Heart left ventricle (tissue), 16 donors: ENCODE measurements around the gene ZNF784. TPM values are rescaled to one million over a fixed set of nuclear protein-coding genes. Genes with fewer than 3 reads are reported as not detected.
A peak's percentile ranks its signal among the peaks of the same experiment; 100 is the strongest.

Source experiments
- ATAC-seq, 4 donors: fragments of 200-7000 bp; cut with Tn5 transposase; one replicate each; pipeline ENCODE4 v1.9.1; 2020 to 2022; ENCODE audit warnings: moderate library complexity in 4 of 4, mild to moderate bottlenecking in 3 of 4, moderate number of reproducible peaks in 1 of 4
- DNase-seq, 5 donors: peaks; one replicate each; pipeline ENCODE4 v3.0.0-alpha.2; 2020
- H3K27ac ChIP-seq, 12 donors: fragments of 200-600 bp; sonication (generic) in 4 of 12; one replicate each; pipeline versions ENCODE4 v1.5.0 to v1.8.0; 2016 to 2022; ENCODE audit warnings: mild to moderate bottlenecking in 2 of 12
- H3K27me3 ChIP-seq, 9 donors: fragments of 200-600 bp; sonication (generic) in 2 of 9; one replicate each; pipeline versions ENCODE4 v1.5.1 to v1.8.0; 2016 to 2022; ENCODE audit warnings: mild to moderate bottlenecking in 3 of 9
- H3K36me3 ChIP-seq, 9 donors: fragments of 200-600 bp; sonication (generic) in 2 of 9; one replicate each; pipeline versions ENCODE4 v1.5.0 to v1.8.0; 2018 to 2022; ENCODE audit warnings: mild to moderate bottlenecking in 2 of 9
- H3K4me1 ChIP-seq, 12 donors: fragments of 200-600 bp; sonication (generic) in 4 of 12; one replicate each; pipeline versions ENCODE4 v1.5.0 to v1.8.0; 2016 to 2022; ENCODE audit warnings: mild to moderate bottlenecking in 3 of 12
- H3K4me3 ChIP-seq, 12 donors: fragments of 200-600 bp; sonication (generic) in 4 of 12; one replicate each; pipeline versions ENCODE4 v1.5.0 to v1.8.0; 2017 to 2022; ENCODE audit warnings: mild to moderate bottlenecking in 9 of 12, moderate library complexity in 4 of 12
- H3K9me3 ChIP-seq, 12 donors: fragments of 200-600 bp; sonication (generic) in 4 of 12; one replicate each; pipeline versions ENCODE4 v1.5.0 to v1.8.0; 2016 to 2022; ENCODE audit warnings: mild to moderate bottlenecking in 1 of 12
- CTCF ChIP-seq, 12 donors: fragments of 200-600 bp; sonication (generic) in 4 of 12; IDR thresholded peaks; one replicate each; pipeline versions ENCODE4 v1.5.0 to v1.8.0; 2018 to 2022; ENCODE audit warnings: antibody characterized with exemption in 12 of 12, mild to moderate bottlenecking in 5 of 12
- POLR2A ChIP-seq, 2 donors: fragments of 450-650 bp; IDR thresholded peaks; one replicate each; pipeline ENCODE4 v1.6.1; 2017; ENCODE audit warnings: antibody characterized with exemption in 2 of 2, mild to moderate bottlenecking in 2 of 2, moderate library complexity in 2 of 2
- WGBS, 4 donors: extraction: QIAGEN DNeasy Blood & Tissue Kit in 2 of 4; methylation state at CpG; one replicate each; pipeline versions ENCODE4 v1.1.5 to v1.1.7; 2013 to 2018; 5-methylcytosine and 5-hydroxymethylcytosine counted together
- intact Hi-C, 10 donors: fragments of 100-400 bp; cut with DNase I; formaldehyde crosslinking; loops; one replicate each; pipeline versions ENCODE4 v1.11.1 to v1.14.2; 2022
- polyA plus RNA-seq, 2 donors: library from polyadenylated mRNA; stranded (reverse); fragments of 200-250 nt; gene quantifications; one replicate each; pipeline ENCODE4 v1.2.3, GENCODE V29; 2013
- total RNA-seq, 9 donors: library from RNA; depleted of rRNA in 2 of 9; stranded (reverse); fragments of >200 nt in 2 of 9; fragmentation: NEBNext Ultra II Directional in 3 of 9; extraction: Animal tissue kit (Norgen Biotek cat#: 25700) in 3 of 9; gene quantifications; one replicate each; pipeline versions ENCODE4 v1.1.0 to v1.2.4, GENCODE V29; 2016 to 2023
- donor health status: ischemic (EF 13 %, LVEDD 7.1; RV severe dilation, severe dysfunction).
- donor health status: healthy with polysubstance abuse.
- donor health status: DM: no; HTN: yes; CAD: no.
- donor health status: DM: no; HTN: no; CAD: no.
- donor health status: ischemic (EF 25% LVEDD 6.9; RV normal size, moderate dysfunction).
- donor health status: ischemic (EF 25% LVEDD 5.7; RV mildly dilated, moderate dysfunction).
- donor health status: healthy.
- donor health status: DM: yes; HTN: yes; CAD: no.
- donor health status: ischemic (EF 35%, LVEDD 5.7; RV mildly dilated, moderate dysfunction).
- donor health status: nonischemic (EF 11% LVEDD 7.7; RV severe dilation, severe dysfunction).
- donor health status: DM: yes; HTN: yes; CAD: no.
- donor health status: PGD.
- donor health status: ischemic (EF 29% LVEDD 5.4; RV normal size, mild dysfunction).
- donor health status: nonischemic (EF 23%, LVEDD 6.1; RV moderate dilation, normal function).

The ZNF784 gene
- total and polyA plus RNA-seq, 11 donors, result 6.7 to 15.8 (median 9.2) TPM

- 85 to 90% (median 88%) methylated on average over 9 of the region's 9 CpGs for WGBS, 4 donors
- H3K36me3 ChIP-seq, result peaks cover 0 to 49% (median 29%) of the 10 kb centered on the region in 9 donors
- TF ChIP-seq CTCF (IDR thresholded peaks at IDR 0.05) (no peak), POLR2A (IDR thresholded peaks at IDR 0.05) (no peak)
- intact Hi-C loops, result loop anchor here in 5 of 10 donors (2.0 to 10.0 kb wide), 5 partner anchors 34 to 83 kb away; partner anchors contain the start of gene SBK3 (in 2 of the 5)
- no peaks in the 10 kb centered on the region for H3K27me3 ChIP-seq
- no peak overlapping the region for H3K4me3 ChIP-seq
- peaks cover 0 to 18% (median 8%) of the 10 kb centered on the region in 12 donors for H3K4me1 ChIP-seq
- ATAC-seq (no peak), DNase-seq (no peak)
- peak overlapping the region in 4 of 12 donors; percentile 99 to 100 (median 99) for H3K27ac ChIP-seq
- no peaks in the 10 kb centered on the region for H3K9me3 ChIP-seq
Observed at GRCh38 chr19:55598034-55598433, 26.3 kb downstream of the ZNF784 start.

GRCh38 chr19:55597501-55597921, 26.9 kb downstream of the ZNF784 start:
- H3K4me1 ChIP-seq, result peaks cover 0 to 18% (median 8%) of the 10 kb centered on the region in 12 donors
- no peak overlapping the region for H3K4me3 ChIP-seq
- H3K9me3 ChIP-seq, result no peaks in the 10 kb centered on the region
- no peak overlapping the region for H3K27ac ChIP-seq
- DNase-seq (no peak), ATAC-seq (no peak)
- peaks cover 0 to 49% (median 29%) of the 10 kb centered on the region in 9 donors for H3K36me3 ChIP-seq
- H3K27me3 ChIP-seq, result no peaks in the 10 kb centered on the region
- intact Hi-C loops, result loop anchor here in 4 of 10 donors (5.0 to 10.0 kb wide), 4 partner anchors 35 to 83 kb away; partner anchors contain the start of gene SBK3 (in 2 of the 4)
- no peak for TF ChIP-seq CTCF (IDR thresholded peaks at IDR 0.05)
- TF ChIP-seq POLR2A (IDR thresholded peaks at IDR 0.05), result no peak
- 96 to 97% (median 97%) methylated on average over 30 of the region's 30 CpGs for WGBS, 4 donors

GRCh38 chr19:55596304-55596703, 28.1 kb downstream of the ZNF784 start:
- intact Hi-C loops, result loop anchor here in 4 of 10 donors (5.0 to 10.0 kb wide), 4 partner anchors 36 to 82 kb away; partner anchors contain the start of gene SBK3 (in 2 of the 4)
- H3K27me3 ChIP-seq, result no peaks in the 10 kb centered on the region
- no peaks in the 10 kb centered on the region for H3K9me3 ChIP-seq
- peaks cover 0 to 52% (median 33%) of the 10 kb centered on the region in 9 donors for H3K36me3 ChIP-seq
- no peak for ATAC-seq
- peaks cover 0 to 14% (median 8%) of the 10 kb centered on the region in 12 donors for H3K4me1 ChIP-seq
- no peak for DNase-seq
- 88 to 94% (median 92%) methylated on average over 3 of the region's 3 CpGs for WGBS, 4 donors
- no peak overlapping the region for H3K27ac ChIP-seq
- no peak overlapping the region for H3K4me3 ChIP-seq
- TF ChIP-seq POLR2A (IDR thresholded peaks at IDR 0.05) (no peak), CTCF (IDR thresholded peaks at IDR 0.05) (no peak)

GRCh38 chr19:55594996-55595545, 29.3 kb downstream of the ZNF784 start:
- H3K27me3 ChIP-seq, result no peaks in the 10 kb centered on the region
- no peak overlapping the region for H3K4me3 ChIP-seq
- 76 to 86% (median 81%) methylated on average over 4 of the region's 4 CpGs for WGBS, 4 donors
- no peaks in the 10 kb centered on the region for H3K9me3 ChIP-seq
- ATAC-seq (no peak), DNase-seq (no peak)
- TF ChIP-seq POLR2A (IDR thresholded peaks at IDR 0.05), result no peak
- TF ChIP-seq CTCF (IDR thresholded peaks at IDR 0.05), result no peak
- H3K4me1 ChIP-seq, result peaks cover 0 to 6% (median 0%) of the 10 kb centered on the region in 12 donors
- H3K36me3 ChIP-seq, result peaks cover 0 to 52% (median 33%) of the 10 kb centered on the region in 9 donors
- H3K27ac ChIP-seq, result peak overlapping the region in 2 of 12 donors; percentile 37 to 43
- intact Hi-C loops, result loop anchor here in 4 of 10 donors (5.0 to 10.0 kb wide), 4 partner anchors 37 to 80 kb away; partner anchors contain the start of gene SBK3 (in 2 of the 4)
